ENCODE measurements around the gene FBN1. TPM values are rescaled to one million over a fixed set of nuclear protein-coding genes. Genes with fewer than 3 reads are reported as not detected.

FBN1 gene
- total RNA-seq, 4 donors from 2014 or later = 17.6 to 106 (median 31.2) TPM

DNA sequence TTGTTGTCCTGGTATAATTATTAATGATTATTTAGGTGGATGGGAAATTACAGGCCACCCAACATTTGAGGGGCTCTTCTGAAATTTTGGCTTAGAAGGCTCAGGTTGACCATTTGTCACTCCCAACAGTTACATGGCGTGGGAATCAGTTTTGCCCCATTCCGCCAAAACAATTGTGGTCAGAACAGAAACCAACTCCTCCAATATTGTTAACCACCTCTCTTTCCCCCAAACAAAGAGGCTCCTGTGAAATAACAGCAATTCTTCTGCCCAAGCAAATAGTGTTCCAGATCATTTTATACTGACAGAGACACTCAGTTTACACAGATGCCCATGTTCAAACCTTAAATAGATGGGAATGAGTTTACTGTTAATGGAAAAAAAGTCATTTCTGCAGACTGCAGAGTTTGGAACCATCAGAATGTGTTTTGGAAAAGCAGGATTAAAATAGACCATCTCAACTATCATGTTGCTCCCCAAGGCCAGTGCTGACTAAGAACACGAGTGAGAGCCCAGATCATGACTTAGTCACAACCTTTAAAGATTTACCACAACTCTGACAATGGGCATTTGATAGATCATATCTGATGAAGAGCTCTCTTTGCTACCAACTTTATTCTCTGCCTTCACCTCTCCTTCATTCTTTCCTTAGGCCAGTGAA, 212.2 kb downstream of the FBN1 start:
- WGBS, 2 donors (ENCODE audit: low coverage in 1 of 2) = 81 to 88% methylated on average over 1 to 3 of the region's 3 CpGs
- Histone ChIP-seq H3K36me3 (peaks cover 0 to 4% (median 0%) of the 10 kb centered on the region in 4 donors), H3K27me3 (no peaks in the 10 kb centered on the region), H3K4me3 (no peak overlapping the region), H3K27ac (no peak overlapping the region), H3K9me3 (no peaks in the 10 kb centered on the region), H3K4me1 (no peaks in the 10 kb centered on the region)
- intact Hi-C loops (cut with DNase I; ENCODE audit: low total_unique reads) (no loop called here), in situ Hi-C loops (cut with MboI; ENCODE audit: low pct_ligation_motif_present in 1 of 4, low pct_unique_long_range_greater_than_20kb in 1 of 4, low sequenced_read_pairs in 3 of 4) (no loop called here)
- DNase-seq = no peak
- TF ChIP-seq EP300 (IDR thresholded peaks at IDR 0.05; ENCODE audit: low read depth) (no peak), POLR2AphosphoS5 (IDR thresholded peaks at IDR 0.05) (no peak), POLR2A (IDR thresholded peaks at IDR 0.05) (no peak)
- TF ChIP-seq, protein P1, sequence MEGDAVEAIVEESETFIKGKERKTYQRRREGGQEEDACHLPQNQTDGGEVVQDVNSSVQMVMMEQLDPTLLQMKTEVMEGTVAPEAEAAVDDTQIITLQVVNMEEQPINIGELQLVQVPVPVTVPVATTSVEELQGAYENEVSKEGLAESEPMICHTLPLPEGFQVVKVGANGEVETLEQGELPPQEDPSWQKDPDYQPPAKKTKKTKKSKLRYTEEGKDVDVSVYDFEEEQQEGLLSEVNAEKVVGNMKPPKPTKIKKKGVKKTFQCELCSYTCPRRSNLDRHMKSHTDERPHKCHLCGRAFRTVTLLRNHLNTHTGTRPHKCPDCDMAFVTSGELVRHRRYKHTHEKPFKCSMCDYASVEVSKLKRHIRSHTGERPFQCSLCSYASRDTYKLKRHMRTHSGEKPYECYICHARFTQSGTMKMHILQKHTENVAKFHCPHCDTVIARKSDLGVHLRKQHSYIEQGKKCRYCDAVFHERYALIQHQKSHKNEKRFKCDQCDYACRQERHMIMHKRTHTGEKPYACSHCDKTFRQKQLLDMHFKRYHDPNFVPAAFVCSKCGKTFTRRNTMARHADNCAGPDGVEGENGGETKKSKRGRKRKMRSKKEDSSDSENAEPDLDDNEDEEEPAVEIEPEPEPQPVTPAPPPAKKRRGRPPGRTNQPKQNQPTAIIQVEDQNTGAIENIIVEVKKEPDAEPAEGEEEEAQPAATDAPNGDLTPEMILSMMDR (IDR thresholded peaks at IDR 0.05) = no peak

DNA sequence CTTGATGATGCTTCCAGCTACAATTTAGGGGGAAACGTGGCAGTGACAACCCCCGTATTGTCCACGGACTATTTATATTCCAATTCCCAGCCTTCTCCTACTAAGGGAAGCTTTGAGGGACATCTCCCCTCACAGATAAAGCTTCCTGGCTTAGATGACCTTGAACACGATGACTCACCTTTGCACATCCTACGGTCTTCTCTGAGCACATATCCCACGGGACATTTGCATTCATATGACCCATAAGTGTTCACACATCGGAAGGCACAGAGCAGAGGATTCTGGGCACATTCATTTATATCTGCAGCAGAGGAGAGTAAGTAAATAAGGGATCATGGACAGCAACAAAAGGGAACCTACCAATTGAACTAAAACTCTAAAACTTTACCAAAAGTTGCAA, 212.8 kb downstream of the FBN1 start:
- Histone ChIP-seq H3K36me3 (peaks cover 0 to 4% (median 0%) of the 10 kb centered on the region in 4 donors), H3K4me1 (no peaks in the 10 kb centered on the region), H3K27ac (no peak overlapping the region), H3K4me3 (no peak overlapping the region), H3K27me3 (no peaks in the 10 kb centered on the region), H3K9me3 (no peaks in the 10 kb centered on the region)
- TF ChIP-seq, protein P1 (IDR thresholded peaks at IDR 0.05) = no peak
- TF ChIP-seq POLR2A (IDR thresholded peaks at IDR 0.05) (no peak), EP300 (IDR thresholded peaks at IDR 0.05; ENCODE audit: low read depth) (no peak), POLR2AphosphoS5 (IDR thresholded peaks at IDR 0.05) (no peak)
- in situ Hi-C loops (cut with MboI; ENCODE audit: low pct_ligation_motif_present in 1 of 4, low pct_unique_long_range_greater_than_20kb in 1 of 4, low sequenced_read_pairs in 3 of 4) = no loop called here
- intact Hi-C loops (cut with DNase I; ENCODE audit: low total_unique reads) = no loop called here
- DNase-seq = no peak
- 90 to 100% methylated on average over 2 to 7 of the region's 7 CpGs for WGBS, 2 donors (ENCODE audit: low coverage in 1 of 2)

DNA sequence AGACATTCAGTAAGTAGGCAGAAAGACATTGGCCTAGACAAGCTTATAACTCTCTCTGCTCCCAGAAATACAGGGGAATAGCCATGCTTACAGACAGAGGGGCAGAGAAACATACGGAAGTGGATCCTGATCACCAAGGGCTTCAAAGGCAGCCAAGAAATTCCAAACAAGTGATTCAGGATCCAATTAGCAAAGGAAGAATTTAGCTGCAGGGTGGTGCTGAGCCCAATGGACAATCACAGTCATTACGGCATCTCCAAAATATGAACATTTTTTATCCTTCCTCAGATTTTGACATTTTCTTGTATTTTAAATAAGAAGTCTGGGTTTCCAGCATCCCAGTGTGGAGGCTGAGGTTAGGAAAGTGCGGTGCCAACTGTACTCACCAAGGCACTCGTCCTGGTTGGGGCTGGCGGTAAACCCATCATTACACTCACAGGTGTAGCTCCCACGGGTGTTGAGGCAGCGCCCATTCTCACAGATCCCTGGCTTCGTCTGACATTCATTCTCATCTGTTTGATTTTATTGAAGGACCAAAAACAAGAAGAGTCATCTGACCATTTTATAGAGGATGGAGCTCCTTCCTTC, 217.5 kb downstream of the FBN1 start:
- no peak for DNase-seq
- no peaks in the 10 kb centered on the region for H3K9me3 ChIP-seq
- TF ChIP-seq, protein P1 (IDR thresholded peaks at IDR 0.05) = no peak
- no peak for TF ChIP-seq POLR2AphosphoS5 (IDR thresholded peaks at IDR 0.05)
- no peak for TF ChIP-seq EP300 (IDR thresholded peaks at IDR 0.05; ENCODE audit: low read depth)
- no peak for TF ChIP-seq POLR2A (IDR thresholded peaks at IDR 0.05)
- H3K4me1 ChIP-seq = no peaks in the 10 kb centered on the region
- intact Hi-C loops (cut with DNase I; ENCODE audit: low total_unique reads) (no loop called here), in situ Hi-C loops (cut with MboI; ENCODE audit: low pct_ligation_motif_present in 1 of 4, low pct_unique_long_range_greater_than_20kb in 1 of 4, low sequenced_read_pairs in 3 of 4) (no loop called here)
- H3K4me3 ChIP-seq = no peak overlapping the region
- WGBS, 2 donors (ENCODE audit: low coverage in 1 of 2) = 73 to 81% methylated on average over 7 to 8 of the region's 8 CpGs
- no peaks in the 10 kb centered on the region for H3K27me3 ChIP-seq
- H3K27ac ChIP-seq = no peak overlapping the region
- H3K36me3 ChIP-seq = peaks cover 0 to 14% (median 0%) of the 10 kb centered on the region in 4 donors

DNA sequence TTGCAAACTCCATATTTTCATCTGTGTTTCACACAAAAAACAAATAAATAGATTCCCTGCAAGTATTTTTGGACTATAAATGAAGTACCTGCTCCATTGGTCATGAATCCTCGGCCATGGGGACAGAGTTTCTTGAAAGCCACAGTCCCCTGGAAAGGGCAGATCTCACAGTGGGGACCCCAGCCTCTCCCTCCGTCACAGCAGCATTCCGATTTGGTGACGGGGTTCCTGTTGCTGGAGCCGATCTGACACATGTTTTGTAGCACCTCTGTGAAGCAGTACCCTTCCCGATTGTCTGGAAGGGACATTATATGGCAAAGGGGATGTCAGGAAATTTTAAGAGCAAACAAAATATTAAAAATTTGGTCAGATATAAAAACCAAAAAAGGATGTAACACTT, 218.0 kb downstream of the FBN1 start:
- no peak overlapping the region for H3K4me3 ChIP-seq
- 84% methylated on average over 6 of the region's 6 CpGs; no CpG with 5 or more reads in 1 of the 2 donors for WGBS, 2 donors (ENCODE audit: low coverage in 1 of 2)
- intact Hi-C loops (cut with DNase I; ENCODE audit: low total_unique reads) = no loop called here
- no peaks in the 10 kb centered on the region for H3K9me3 ChIP-seq
- no peaks in the 10 kb centered on the region for H3K4me1 ChIP-seq
- TF ChIP-seq, protein P1 (IDR thresholded peaks at IDR 0.05) = no peak
- no peak for TF ChIP-seq EP300 (IDR thresholded peaks at IDR 0.05; ENCODE audit: low read depth)
- no peak for TF ChIP-seq POLR2A (IDR thresholded peaks at IDR 0.05)
- no peak for TF ChIP-seq POLR2AphosphoS5 (IDR thresholded peaks at IDR 0.05)
- no peak overlapping the region for H3K27ac ChIP-seq
- DNase-seq = no peak
- in situ Hi-C loops (cut with MboI; ENCODE audit: low pct_ligation_motif_present in 1 of 4, low pct_unique_long_range_greater_than_20kb in 1 of 4, low sequenced_read_pairs in 3 of 4) = no loop called here
- H3K36me3 ChIP-seq = peaks cover 0 to 14% (median 0%) of the 10 kb centered on the region in 4 donors
- no peaks in the 10 kb centered on the region for H3K27me3 ChIP-seq
